HUES6 (cell line): ENCODE measurements around the gene KRTAP10-8.

ENCODE experiments used
- H3K27ac ChIP-seq: 2 replicates; pipeline ENCODE4 v1.7.0; 2013; ENCODE audit warnings: low read depth, mild to moderate bottlenecking, low read length, inconsistent platforms
- H3K27me3 ChIP-seq: 2 replicates; pipeline ENCODE4 v1.6.1; 2013; ENCODE audit warnings: low read length; ENCODE audit not compliant: control insufficient read depth, insufficient read depth
- H3K36me3 ChIP-seq: 2 replicates; pipeline ENCODE4 v1.6.1; 2013; ENCODE audit warnings: low read length; ENCODE audit not compliant: control insufficient read depth, insufficient read depth
- H3K4me1 ChIP-seq: 2 replicates; pipeline ENCODE4 v1.6.1; 2013; ENCODE audit warnings: low read length; ENCODE audit not compliant: control insufficient read depth, insufficient read depth
- H3K4me3 ChIP-seq: 2 replicates; pipeline ENCODE4 v1.5.1; 2013; ENCODE audit warnings: low read depth, low read length
- H3K9ac ChIP-seq: one replicate; pipeline ENCODE4 v1.6.1; 2013; ENCODE audit warnings: mild to moderate bottlenecking, low read length
- H3K9me3 ChIP-seq: 2 replicates; pipeline ENCODE4 v1.6.1; 2013; ENCODE audit warnings: low read depth, low read length; ENCODE audit not compliant: control insufficient read depth, insufficient read depth

KRTAP10-8 gene

GRCh38 chr21:44612029-44612486 lies at the start of gene KRTAP10-8:
Gene KRTAP10-8, plus strand, starts transcription at chr21:44612079. Its CDS starts 22 bp downstream, at chr21:44612101.
- peaks cover 37% of the 10 kb centered on the region for H3K9me3 ChIP-seq
- H3K9ac ChIP-seq, result no peak within 1 kb of the TSS
- H3K27me3 ChIP-seq, result no peaks in the 10 kb centered on the region
- H3K36me3 ChIP-seq, result no peaks in the 10 kb centered on the region
- H3K27ac ChIP-seq, result no peak within 1 kb of the TSS
- H3K4me1 ChIP-seq, result no peaks in the 10 kb centered on the region
- no peak within 1 kb of the TSS for H3K4me3 ChIP-seq

GRCh38 chr21:44564099-44564498 lies 47.8 kb upstream of the KRTAP10-8 start:
- Histone ChIP-seq H3K9ac (no peak overlapping the region), H3K4me1 (no peaks in the 10 kb centered on the region), H3K4me3 (no peak overlapping the region), H3K27ac (no peak overlapping the region), H3K27me3 (no peaks in the 10 kb centered on the region), H3K9me3 (no peaks in the 10 kb centered on the region), H3K36me3 (no peaks in the 10 kb centered on the region)

- Histone ChIP-seq H3K27me3 (no peaks in the 10 kb centered on the region), H3K9ac (no peak overlapping the region), H3K27ac (no peak overlapping the region), H3K9me3 (0 out of 2 replicates have a peak, but pooled peaks cover under 1% of the 10 kb centered on the region), H3K4me3 (no peak overlapping the region), H3K4me1 (no peaks in the 10 kb centered on the region), H3K36me3 (no peaks in the 10 kb centered on the region)
Measured at GRCh38 chr21:44564886-44565598, 46.8 kb upstream of the KRTAP10-8 start.

GRCh38 chr21:44566403-44566802 lies 45.5 kb upstream of the KRTAP10-8 start:
- Histone ChIP-seq H3K27ac (no peak overlapping the region), H3K9ac (no peak overlapping the region), H3K4me1 (no peaks in the 10 kb centered on the region), H3K4me3 (no peak overlapping the region), H3K9me3 (peaks cover 9% of the 10 kb centered on the region), H3K27me3 (no peaks in the 10 kb centered on the region), H3K36me3 (no peaks in the 10 kb centered on the region)

GRCh38 chr21:44567481-44568171 lies 44.3 kb upstream of the KRTAP10-8 start:
- Histone ChIP-seq H3K4me1 (no peaks in the 10 kb centered on the region), H3K27me3 (no peaks in the 10 kb centered on the region), H3K9me3 (peaks cover 20% of the 10 kb centered on the region), H3K4me3 (no peak overlapping the region), H3K36me3 (no peaks in the 10 kb centered on the region), H3K9ac (no peak overlapping the region), H3K27ac (no peak overlapping the region)

- Histone ChIP-seq H3K36me3 (no peaks in the 10 kb centered on the region), H3K9ac (no peak overlapping the region), H3K4me1 (no peaks in the 10 kb centered on the region), H3K9me3 (peaks cover 20% of the 10 kb centered on the region), H3K27me3 (no peaks in the 10 kb centered on the region), H3K4me3 (no peak overlapping the region), H3K27ac (no peak overlapping the region)
Measured at GRCh38 chr21:44568261-44568660, 43.6 kb upstream of the KRTAP10-8 start.

GRCh38 chr21:44568667-44569556 lies 43.0 kb upstream of the KRTAP10-8 start:
- no peak overlapping the region for H3K9ac ChIP-seq
- H3K4me1 ChIP-seq, result no peaks in the 10 kb centered on the region
- no peaks in the 10 kb centered on the region for H3K27me3 ChIP-seq
- H3K27ac ChIP-seq, result no peak overlapping the region
- H3K9me3 ChIP-seq, result peaks cover 20% of the 10 kb centered on the region
- no peak overlapping the region for H3K4me3 ChIP-seq
- H3K36me3 ChIP-seq, result no peaks in the 10 kb centered on the region

- Histone ChIP-seq H3K4me1 (0 out of 2 replicates have a peak, but pooled peaks cover 3% of the 10 kb centered on the region), H3K9ac (no peak overlapping the region), H3K9me3 (peaks cover 20% of the 10 kb centered on the region), H3K27ac (no peak overlapping the region), H3K36me3 (no peaks in the 10 kb centered on the region), H3K27me3 (no peaks in the 10 kb centered on the region), H3K4me3 (no peak overlapping the region)
Measured at GRCh38 chr21:44569861-44570517, 41.9 kb upstream of the KRTAP10-8 start.

GRCh38 chr21:44571296-44571695 lies 40.6 kb upstream of the KRTAP10-8 start:
- Histone ChIP-seq H3K27me3 (no peaks in the 10 kb centered on the region), H3K27ac (no peak overlapping the region), H3K4me1 (0 out of 2 replicates have a peak, but pooled peaks cover 5% of the 10 kb centered on the region), H3K36me3 (no peaks in the 10 kb centered on the region), H3K9me3 (peaks cover 20% of the 10 kb centered on the region), H3K9ac (no peak overlapping the region), H3K4me3 (no peak overlapping the region; the same call in 1 of the 2 replicates)
